ENCODE results near the gene GABBR2. TPM values are rescaled to one million over a fixed set of nuclear protein-coding genes. Genes with fewer than 3 reads are reported as not detected.

Gene GABBR2
- polyA plus RNA-seq, 1 donor (not counting 4 experiments of a cell fraction or from before 2014, with no cell fraction given): 0.01 TPM

DNA sequence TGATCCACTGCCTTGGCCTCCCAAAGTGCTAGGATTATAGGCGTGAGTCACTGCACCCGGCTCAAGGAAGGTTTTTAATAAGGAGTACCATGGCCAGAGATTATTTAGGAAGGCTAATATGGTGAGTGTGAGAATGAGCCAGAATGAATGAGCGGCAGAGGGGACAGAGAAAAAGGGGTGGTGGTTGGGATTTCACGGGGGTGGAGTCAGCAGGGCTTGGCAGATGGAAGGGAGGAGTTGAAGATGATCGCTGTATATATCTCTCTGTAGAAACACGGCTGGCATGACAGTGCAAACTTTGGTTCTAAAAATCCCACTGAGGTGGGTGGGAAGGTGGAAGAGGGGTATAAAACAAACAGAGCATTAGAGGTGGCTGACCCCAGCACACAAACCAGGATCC is 276.6 kb downstream of the GABBR2 start:
- H3K9me3 ChIP-seq (ENCODE audit: control insufficient read depth, low read depth, low read length): no peaks in the 10 kb centered on the region
- H3K9ac ChIP-seq (ENCODE audit: control insufficient read depth, extremely low read depth, insufficient read depth, low read length): no peak overlapping the region
- H3K27me3 ChIP-seq (ENCODE audit: control insufficient read depth, extremely low read depth, insufficient read depth, low read length): no peaks in the 10 kb centered on the region
- DNase-seq (ENCODE audit: low read depth, low spot score) (no peak), FAIRE-seq (no peak)
- H3K4me3 ChIP-seq (ENCODE audit: control insufficient read depth in 2 of 3, extremely low read depth in 1 of 3, insufficient read depth in 2 of 3, low read depth in 1 of 3, low read length in 3 of 3): no peak overlapping the region
- no peaks in the 10 kb centered on the region for H3K9me1 ChIP-seq (ENCODE audit: control insufficient read depth, extremely low read depth, insufficient read depth, low read length)
- H3K4me1 ChIP-seq (ENCODE audit: control insufficient read depth, extremely low read depth, insufficient read depth, low read length): no peaks in the 10 kb centered on the region
- no peak overlapping the region for H3K4me2 ChIP-seq (ENCODE audit: control insufficient read depth, extremely low read depth, insufficient read depth, low read depth, low read length)
- no peaks in the 10 kb centered on the region for H3K36me3 ChIP-seq (ENCODE audit: control insufficient read depth in 2 of 2, extremely low read depth in 1 of 2, insufficient read depth in 2 of 2, low read length in 2 of 2)
- no peak overlapping the region for H3K27ac ChIP-seq (ENCODE audit: control insufficient read depth, insufficient read depth, low read length)
- dilution Hi-C loops (cut with MboI; ENCODE audit: extremely low pct_ligation_motif_present, low sequenced_read_pairs): no loop called here
- no peaks in the 10 kb centered on the region for H3K79me2 ChIP-seq (ENCODE audit: control insufficient read depth, insufficient read depth, low read length)
- H4K20me1 ChIP-seq (ENCODE audit: control insufficient read depth, extremely low read depth, insufficient read depth, low read length): no peaks in the 10 kb centered on the region
- TF ChIP-seq, protein P1, sequence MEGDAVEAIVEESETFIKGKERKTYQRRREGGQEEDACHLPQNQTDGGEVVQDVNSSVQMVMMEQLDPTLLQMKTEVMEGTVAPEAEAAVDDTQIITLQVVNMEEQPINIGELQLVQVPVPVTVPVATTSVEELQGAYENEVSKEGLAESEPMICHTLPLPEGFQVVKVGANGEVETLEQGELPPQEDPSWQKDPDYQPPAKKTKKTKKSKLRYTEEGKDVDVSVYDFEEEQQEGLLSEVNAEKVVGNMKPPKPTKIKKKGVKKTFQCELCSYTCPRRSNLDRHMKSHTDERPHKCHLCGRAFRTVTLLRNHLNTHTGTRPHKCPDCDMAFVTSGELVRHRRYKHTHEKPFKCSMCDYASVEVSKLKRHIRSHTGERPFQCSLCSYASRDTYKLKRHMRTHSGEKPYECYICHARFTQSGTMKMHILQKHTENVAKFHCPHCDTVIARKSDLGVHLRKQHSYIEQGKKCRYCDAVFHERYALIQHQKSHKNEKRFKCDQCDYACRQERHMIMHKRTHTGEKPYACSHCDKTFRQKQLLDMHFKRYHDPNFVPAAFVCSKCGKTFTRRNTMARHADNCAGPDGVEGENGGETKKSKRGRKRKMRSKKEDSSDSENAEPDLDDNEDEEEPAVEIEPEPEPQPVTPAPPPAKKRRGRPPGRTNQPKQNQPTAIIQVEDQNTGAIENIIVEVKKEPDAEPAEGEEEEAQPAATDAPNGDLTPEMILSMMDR (optimal IDR thresholded peaks at IDR 0.05 in 1 of 3, IDR thresholded peaks at IDR 0.05 in 1 of 3, conservative IDR thresholded peaks at IDR 0.05 in 1 of 3; ENCODE audit: extremely low read depth in 1 of 3, insufficient read depth in 2 of 3, low read length in 3 of 3): no peak
- TF ChIP-seq EZH2 (IDR thresholded peaks at IDR 0.05; ENCODE audit: low read length): no peak
- H2AFZ ChIP-seq (ENCODE audit: control insufficient read depth, low read length): no peak overlapping the region

GRCh38 chr9:98430535-98431292 is 278.0 kb downstream of the GABBR2 start:
- H2AFZ ChIP-seq (ENCODE audit: control insufficient read depth, low read length): no peak overlapping the region

More at GRCh38 chr9:98430535-98431292, 278.0 kb downstream of the GABBR2 start:
- H3K4me1 ChIP-seq (ENCODE audit: control insufficient read depth, extremely low read depth, insufficient read depth, low read length): no peaks in the 10 kb centered on the region
- FAIRE-seq: no peak
- no peak for DNase-seq (ENCODE audit: low read depth, low spot score)
- H3K4me2 ChIP-seq (ENCODE audit: control insufficient read depth, extremely low read depth, insufficient read depth, low read depth, low read length): no peak overlapping the region
- H3K4me3 ChIP-seq (ENCODE audit: control insufficient read depth in 2 of 3, extremely low read depth in 1 of 3, insufficient read depth in 2 of 3, low read depth in 1 of 3, low read length in 3 of 3): no peak overlapping the region
- no peaks in the 10 kb centered on the region for H3K36me3 ChIP-seq (ENCODE audit: control insufficient read depth in 2 of 2, extremely low read depth in 1 of 2, insufficient read depth in 2 of 2, low read length in 2 of 2)
- no peaks in the 10 kb centered on the region for H3K9me1 ChIP-seq (ENCODE audit: control insufficient read depth, extremely low read depth, insufficient read depth, low read length)
- no peaks in the 10 kb centered on the region for H4K20me1 ChIP-seq (ENCODE audit: control insufficient read depth, extremely low read depth, insufficient read depth, low read length)
- H3K27ac ChIP-seq (ENCODE audit: control insufficient read depth, insufficient read depth, low read length): no peak overlapping the region
- TF ChIP-seq, protein P1 (optimal IDR thresholded peaks at IDR 0.05 in 1 of 3, IDR thresholded peaks at IDR 0.05 in 1 of 3, conservative IDR thresholded peaks at IDR 0.05 in 1 of 3; ENCODE audit: extremely low read depth in 1 of 3, insufficient read depth in 2 of 3, low read length in 3 of 3): no peak
- H3K9me3 ChIP-seq (ENCODE audit: control insufficient read depth, low read depth, low read length): no peaks in the 10 kb centered on the region
- no peak overlapping the region for H3K9ac ChIP-seq (ENCODE audit: control insufficient read depth, extremely low read depth, insufficient read depth, low read length)
- dilution Hi-C loops (cut with MboI; ENCODE audit: extremely low pct_ligation_motif_present, low sequenced_read_pairs): no loop called here
- no peaks in the 10 kb centered on the region for H3K79me2 ChIP-seq (ENCODE audit: control insufficient read depth, insufficient read depth, low read length)
- H3K27me3 ChIP-seq (ENCODE audit: control insufficient read depth, extremely low read depth, insufficient read depth, low read length): no peaks in the 10 kb centered on the region
